ENCODE measurements around the gene OR6K2. TPM values are rescaled to one million over a fixed set of nuclear protein-coding genes. Genes with fewer than 3 reads are reported as not detected.

OR6K2 gene
- polyA plus RNA-seq, 3 donors, result not detected

DNA sequence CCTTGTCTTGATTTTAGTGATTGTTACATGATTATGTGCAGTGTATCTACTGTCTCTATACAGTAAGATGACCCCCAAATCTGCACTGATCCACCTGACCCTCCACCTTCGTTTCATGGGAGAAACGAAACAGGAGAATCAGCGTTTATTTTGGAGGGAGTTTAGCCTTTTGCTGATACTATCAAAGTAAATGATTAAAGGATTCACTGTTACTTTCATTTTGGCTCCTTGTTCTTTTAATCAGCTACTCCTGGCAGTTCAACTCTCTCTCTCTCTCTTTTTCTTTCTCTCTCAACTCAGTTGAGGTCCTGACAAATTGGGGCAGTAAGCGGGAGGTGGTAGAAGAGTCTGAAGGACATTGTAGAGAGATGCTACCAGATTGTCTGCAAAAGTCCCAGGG, 30.0 kb upstream of the OR6K2 start:
- intact Hi-C loops (cut with micrococcal nuclease), result no loop called here
- no peaks in the 10 kb centered on the region for H3K79me2 ChIP-seq (ENCODE audit: insufficient read depth, low read length)
- no peaks in the 10 kb centered on the region for H3K27me3 ChIP-seq (ENCODE audit: control insufficient read depth in 2 of 2, insufficient read depth in 2 of 2, low read length in 2 of 2)
- H3K4me2 ChIP-seq (replicated peaks; ENCODE audit: extremely low read depth, low read length, poor library complexity, severe bottlenecking), result no peak overlapping the region
- no peaks in the 10 kb centered on the region for H4K20me1 ChIP-seq (ENCODE audit: insufficient read depth, low read length)
- H3K4me3 ChIP-seq (replicated peaks in 1 of 3; ENCODE audit: low read depth in 2 of 3, low read length in 3 of 3), result no peak overlapping the region
- no peak overlapping the region for H3K4me3 Mint-ChIP-seq
- H3K27ac Mint-ChIP-seq, result peak overlapping the region in 1 of 7 donors; percentile 54
- peaks cover 3 to 14% of the 10 kb centered on the region in 2 donors for H3K4me1 ChIP-seq (ENCODE audit: control insufficient read depth in 1 of 2, insufficient read depth in 2 of 2, low read length in 2 of 2)
- H3K27me3 Mint-ChIP-seq (ENCODE audit: low read depth in 3 of 3), result no peaks in the 10 kb centered on the region
- TF ChIP-seq, protein P1, sequence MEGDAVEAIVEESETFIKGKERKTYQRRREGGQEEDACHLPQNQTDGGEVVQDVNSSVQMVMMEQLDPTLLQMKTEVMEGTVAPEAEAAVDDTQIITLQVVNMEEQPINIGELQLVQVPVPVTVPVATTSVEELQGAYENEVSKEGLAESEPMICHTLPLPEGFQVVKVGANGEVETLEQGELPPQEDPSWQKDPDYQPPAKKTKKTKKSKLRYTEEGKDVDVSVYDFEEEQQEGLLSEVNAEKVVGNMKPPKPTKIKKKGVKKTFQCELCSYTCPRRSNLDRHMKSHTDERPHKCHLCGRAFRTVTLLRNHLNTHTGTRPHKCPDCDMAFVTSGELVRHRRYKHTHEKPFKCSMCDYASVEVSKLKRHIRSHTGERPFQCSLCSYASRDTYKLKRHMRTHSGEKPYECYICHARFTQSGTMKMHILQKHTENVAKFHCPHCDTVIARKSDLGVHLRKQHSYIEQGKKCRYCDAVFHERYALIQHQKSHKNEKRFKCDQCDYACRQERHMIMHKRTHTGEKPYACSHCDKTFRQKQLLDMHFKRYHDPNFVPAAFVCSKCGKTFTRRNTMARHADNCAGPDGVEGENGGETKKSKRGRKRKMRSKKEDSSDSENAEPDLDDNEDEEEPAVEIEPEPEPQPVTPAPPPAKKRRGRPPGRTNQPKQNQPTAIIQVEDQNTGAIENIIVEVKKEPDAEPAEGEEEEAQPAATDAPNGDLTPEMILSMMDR (IDR thresholded peaks at IDR 0.05), result no peak
- H3K36me3 ChIP-seq (replicated peaks in 1 of 2; ENCODE audit: control insufficient read depth in 1 of 2, insufficient read depth in 2 of 2, low read length in 2 of 2), result no peaks in the 10 kb centered on the region
- no peaks in the 10 kb centered on the region for H3K36me3 Mint-ChIP-seq
- H3K9ac ChIP-seq (ENCODE audit: insufficient read depth, low read length, poor library complexity, severe bottlenecking), result no peak overlapping the region
- no peaks in the 10 kb centered on the region for H3K9me3 ChIP-seq (replicated peaks in 1 of 2; ENCODE audit: control insufficient read depth in 1 of 2, insufficient read depth in 1 of 2, low read length in 2 of 2)
- H2AFZ ChIP-seq (ENCODE audit: insufficient read depth, low read depth, low read length, poor library complexity, severe bottlenecking), result no peak overlapping the region
- no CpG with 5 or more reads among the region's 4 CpGs for WGBS (ENCODE audit: insufficient coverage)
- H3K9me3 Mint-ChIP-seq, result peaks cover 0 to 2% (median 0%) of the 10 kb centered on the region in 7 donors
- peaks cover 17% of the 10 kb centered on the region for H3K4me1 Mint-ChIP-seq
- no peak overlapping the region for H3K27ac ChIP-seq (ENCODE audit: low read depth in 1 of 2, low read length in 2 of 2)
- DNase-seq, result no peak

DNA sequence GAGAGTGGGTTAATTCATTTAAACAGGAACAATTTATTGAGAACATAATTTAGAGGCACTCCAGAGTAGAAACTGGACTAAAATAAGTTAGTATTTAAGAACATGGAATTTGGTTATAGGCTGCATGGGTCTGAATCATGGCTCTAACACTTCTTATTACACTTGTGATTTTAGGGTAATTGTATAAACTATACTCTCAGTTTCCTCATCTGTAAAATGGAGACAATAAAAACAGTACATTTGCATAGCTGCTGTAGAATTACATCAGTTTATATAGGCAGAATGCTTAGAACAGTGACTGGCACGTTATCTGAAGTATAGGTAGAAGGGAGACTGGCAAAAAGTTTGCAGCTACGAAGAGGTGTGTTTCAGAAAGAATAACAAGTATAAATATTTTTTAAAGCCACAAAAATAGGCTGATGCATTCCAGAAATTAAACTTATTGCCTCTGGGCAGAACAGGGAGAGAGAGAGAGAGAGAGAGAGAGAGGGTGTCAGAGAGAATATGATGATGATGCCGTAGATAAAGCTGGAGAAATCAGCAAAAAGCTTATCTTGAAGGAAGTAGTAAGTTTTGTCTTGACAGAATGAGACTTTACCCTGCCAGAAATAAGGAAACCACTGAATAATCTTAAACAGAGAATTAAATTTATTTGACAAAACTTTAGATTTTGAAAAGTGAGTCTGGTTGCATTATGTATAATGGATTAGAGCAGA, 28.2 kb upstream of the OR6K2 start:
- no peak for DNase-seq
- no peak overlapping the region for H3K27ac ChIP-seq (ENCODE audit: low read depth in 1 of 2, low read length in 2 of 2)
- peaks cover 17% of the 10 kb centered on the region for H3K4me1 Mint-ChIP-seq
- no peak overlapping the region for H3K4me3 ChIP-seq (replicated peaks in 1 of 3; ENCODE audit: low read depth in 2 of 3, low read length in 3 of 3)
- H3K36me3 ChIP-seq (replicated peaks in 1 of 2; ENCODE audit: control insufficient read depth in 1 of 2, insufficient read depth in 2 of 2, low read length in 2 of 2), result no peaks in the 10 kb centered on the region
- H3K9me3 Mint-ChIP-seq, result peaks cover 0 to 2% (median 0%) of the 10 kb centered on the region in 7 donors
- H3K27me3 ChIP-seq (ENCODE audit: control insufficient read depth in 2 of 2, insufficient read depth in 2 of 2, low read length in 2 of 2), result no peaks in the 10 kb centered on the region
- intact Hi-C loops (cut with micrococcal nuclease), result no loop called here
- H2AFZ ChIP-seq (ENCODE audit: insufficient read depth, low read depth, low read length, poor library complexity, severe bottlenecking), result no peak overlapping the region
- H3K27ac Mint-ChIP-seq, result peak overlapping the region in 1 of 7 donors; percentile 43
- peaks cover 3 to 14% of the 10 kb centered on the region in 2 donors for H3K4me1 ChIP-seq (ENCODE audit: control insufficient read depth in 1 of 2, insufficient read depth in 2 of 2, low read length in 2 of 2)
- WGBS (ENCODE audit: insufficient coverage), result no CpG with 5 or more reads among the region's 3 CpGs
- no peaks in the 10 kb centered on the region for H4K20me1 ChIP-seq (ENCODE audit: insufficient read depth, low read length)
- H3K79me2 ChIP-seq (ENCODE audit: insufficient read depth, low read length), result no peaks in the 10 kb centered on the region
- no peak overlapping the region for H3K4me3 Mint-ChIP-seq
- H3K36me3 Mint-ChIP-seq, result no peaks in the 10 kb centered on the region
- H3K4me2 ChIP-seq (replicated peaks; ENCODE audit: extremely low read depth, low read length, poor library complexity, severe bottlenecking), result no peak overlapping the region
- no peaks in the 10 kb centered on the region for H3K9me3 ChIP-seq (replicated peaks in 1 of 2; ENCODE audit: control insufficient read depth in 1 of 2, insufficient read depth in 1 of 2, low read length in 2 of 2)
- TF ChIP-seq, protein P1 (IDR thresholded peaks at IDR 0.05), result no peak
- no peak overlapping the region for H3K9ac ChIP-seq (ENCODE audit: insufficient read depth, low read length, poor library complexity, severe bottlenecking)
- H3K27me3 Mint-ChIP-seq (ENCODE audit: low read depth in 3 of 3), result no peaks in the 10 kb centered on the region
